ENCODE measurements around the gene SETD2.
"Not testable (repeated sequence)": the region's sequence is repeated elsewhere in the genome, so short reads cannot be mapped to it uniquely, and the experiment has no call there.

The SETD2 gene

GRCh38 chr3:47036145-47036544 is 127.8 kb downstream of the SETD2 start:
- DNase-seq (ENCODE audit: low spot score) = no peak

- DNase-seq (ENCODE audit: low spot score) = no peak
These were observed 128.3 kb downstream of the SETD2 start for GRCh38 chr3:47035645-47036044.

GRCh38 chr3:47034868-47035489 is 128.9 kb downstream of the SETD2 start:
- no peak for DNase-seq (ENCODE audit: low spot score)

GRCh38 chr3:47031041-47031440 is 132.9 kb downstream of the SETD2 start:
- DNase-seq (ENCODE audit: low spot score) = not testable (repeated sequence)

GRCh38 chr3:47028667-47029066 is 135.2 kb downstream of the SETD2 start:
- DNase-seq (ENCODE audit: low spot score) = no peak

- DNase-seq (ENCODE audit: low spot score) = no peak
These were observed 135.8 kb downstream of the SETD2 start for GRCh38 chr3:47028146-47028545.

- not testable (repeated sequence) for DNase-seq (ENCODE audit: low spot score)
These were observed 137.5 kb downstream of the SETD2 start for GRCh38 chr3:47026432-47026831.

GRCh38 chr3:47024932-47025331 is 139.0 kb downstream of the SETD2 start:
- DNase-seq (ENCODE audit: low spot score) = no peak

GRCh38 chr3:47022641-47023071 is 141.3 kb downstream of the SETD2 start:
- DNase-seq (ENCODE audit: low spot score) = no peak

- DNase-seq (ENCODE audit: low spot score) = no peak
These were observed 143.6 kb downstream of the SETD2 start for GRCh38 chr3:47020311-47020710.

- DNase-seq (ENCODE audit: low spot score) = no peak
These were observed 144.7 kb downstream of the SETD2 start for GRCh38 chr3:47019201-47019600.

GRCh38 chr3:47018269-47018611 is 145.7 kb downstream of the SETD2 start:
- no peak for DNase-seq (ENCODE audit: low spot score)

- no peak for DNase-seq (ENCODE audit: low spot score)
These were observed 146.2 kb downstream of the SETD2 start for GRCh38 chr3:47017504-47018268.

GRCh38 chr3:47016934-47017435 is 146.9 kb downstream of the SETD2 start:
- peak; percentile 83 for DNase-seq (ENCODE audit: low spot score)

- no peak for DNase-seq (ENCODE audit: low spot score)
These were observed 147.6 kb downstream of the SETD2 start for GRCh38 chr3:47016086-47016933.

- DNase-seq (ENCODE audit: low spot score) = no peak
These were observed 148.8 kb downstream of the SETD2 start for GRCh38 chr3:47015151-47015550.

GRCh38 chr3:47014036-47014435 is 149.9 kb downstream of the SETD2 start:
- DNase-seq (ENCODE audit: low spot score) = no peak

- no peak for DNase-seq (ENCODE audit: low spot score)
These were observed 150.7 kb downstream of the SETD2 start for GRCh38 chr3:47013231-47013630.

GRCh38 chr3:47012342-47013230 is 151.3 kb downstream of the SETD2 start:
- DNase-seq (ENCODE audit: low spot score) = no peak

- no peak for DNase-seq (ENCODE audit: low spot score)
These were observed 152.5 kb downstream of the SETD2 start for GRCh38 chr3:47011371-47011770.

- DNase-seq (ENCODE audit: low spot score) = no peak
These were observed 153.0 kb downstream of the SETD2 start for GRCh38 chr3:47010910-47011309.

All from kidney capillary endothelial cell (primary cell).